Ishikawa (cell line): ENCODE measurements around the gene GRAMD1B.

ENCODE experiments used
- CEBPB ChIP-seq: IDR thresholded peaks from 2 replicates; pipeline ENCODE4 v1.6.1; 2012
- CREB1 ChIP-seq: IDR thresholded peaks from 2 replicates; pipeline ENCODE4 v1.6.1; 2012; ENCODE audit warnings: low read depth
- EP300 ChIP-seq: IDR thresholded peaks from 2 replicates; pipeline ENCODE4 v1.6.1; 2012; ENCODE audit warnings: borderline replicate concordance
- FOXM1 ChIP-seq: IDR thresholded peaks from 2 replicates; pipeline ENCODE4 v1.6.1; 2012; ENCODE audit warnings: low read depth, borderline replicate concordance
- REST ChIP-seq: IDR thresholded peaks from 2 replicates; pipeline ENCODE4 v1.6.1; 2012; ENCODE audit warnings: low read depth, mild to moderate bottlenecking
- USF1 ChIP-seq: IDR thresholded peaks from 2 replicates; pipeline ENCODE4 v1.6.1; 2012
- ZBTB7A ChIP-seq: IDR thresholded peaks from 2 replicates; pipeline ENCODE4 v1.6.1; 2012; ENCODE audit warnings: low read depth
- TF ChIP-seq, protein P1 (sequence below): IDR thresholded peaks from 2 replicates; pipeline ENCODE4 v1.6.1; 2012

- TF ChIP-seq REST (no peak), FOXM1 (no peak), CREB1 (no peak), EP300 (no peak), USF1 (no peak), ZBTB7A (no peak), CEBPB (no peak)
- TF ChIP-seq, protein P1, sequence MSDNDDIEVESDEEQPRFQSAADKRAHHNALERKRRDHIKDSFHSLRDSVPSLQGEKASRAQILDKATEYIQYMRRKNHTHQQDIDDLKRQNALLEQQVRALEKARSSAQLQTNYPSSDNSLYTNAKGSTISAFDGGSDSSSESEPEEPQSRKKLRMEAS: no peak
These were observed 3.3 kb upstream of the GRAMD1B start for GRCh38 chr11:123426789-123427188.
